Stimulated activated CD4-positive, alpha-beta T cell treated with anti-CD3 and anti-CD28 coated beads, Interleukin-2, amount 100 ng/mL, for 48 hours (primary cell): Measurements from ENCODE around the gene MFNG.

ENCODE experiments used
- DNase-seq, 2 donors: peaks; one replicate each; pipeline ENCODE4 v3.0.0-alpha.2; 2020

Gene MFNG

GRCh38 chr22:37420686-37421467 lies 65.3 kb downstream of the MFNG start:
- no peak for DNase-seq

DNA sequence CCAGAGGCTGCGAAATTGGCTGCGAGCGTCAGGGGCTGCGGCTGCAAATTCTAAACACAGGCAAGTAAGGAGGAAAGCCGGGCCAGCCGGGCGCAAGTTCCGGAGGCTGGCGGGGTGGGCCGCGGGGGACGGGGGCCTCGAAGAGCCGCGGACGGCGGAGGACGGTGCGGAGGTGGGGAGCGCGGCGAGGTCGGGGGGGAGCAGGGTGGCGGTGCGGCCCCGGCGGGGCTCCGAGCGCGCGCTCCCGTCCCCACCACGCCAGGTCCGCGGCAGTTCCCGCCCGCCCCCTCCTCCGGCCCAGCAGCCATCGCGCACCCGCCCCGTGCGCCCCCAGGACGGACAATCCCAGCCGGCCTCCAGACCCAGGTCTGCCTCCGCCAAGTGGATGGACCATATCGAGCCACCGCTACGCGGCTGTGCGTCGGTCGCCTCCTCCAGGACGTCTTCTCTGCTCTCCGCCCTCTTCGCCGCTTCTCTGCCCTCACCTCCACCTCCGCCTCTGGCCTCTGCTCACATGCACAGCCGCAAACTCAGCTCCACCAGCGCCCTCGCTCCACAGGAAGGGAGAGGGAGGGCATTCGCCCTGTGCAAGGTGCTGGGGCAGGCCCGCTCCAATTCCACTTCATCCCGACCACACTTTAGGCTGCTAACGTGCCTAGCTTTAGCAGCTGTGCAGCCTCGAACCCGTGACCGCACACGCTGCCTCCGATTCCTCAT lies 66.1 kb downstream of the MFNG start:
- DNase-seq, result no peak

DNA sequence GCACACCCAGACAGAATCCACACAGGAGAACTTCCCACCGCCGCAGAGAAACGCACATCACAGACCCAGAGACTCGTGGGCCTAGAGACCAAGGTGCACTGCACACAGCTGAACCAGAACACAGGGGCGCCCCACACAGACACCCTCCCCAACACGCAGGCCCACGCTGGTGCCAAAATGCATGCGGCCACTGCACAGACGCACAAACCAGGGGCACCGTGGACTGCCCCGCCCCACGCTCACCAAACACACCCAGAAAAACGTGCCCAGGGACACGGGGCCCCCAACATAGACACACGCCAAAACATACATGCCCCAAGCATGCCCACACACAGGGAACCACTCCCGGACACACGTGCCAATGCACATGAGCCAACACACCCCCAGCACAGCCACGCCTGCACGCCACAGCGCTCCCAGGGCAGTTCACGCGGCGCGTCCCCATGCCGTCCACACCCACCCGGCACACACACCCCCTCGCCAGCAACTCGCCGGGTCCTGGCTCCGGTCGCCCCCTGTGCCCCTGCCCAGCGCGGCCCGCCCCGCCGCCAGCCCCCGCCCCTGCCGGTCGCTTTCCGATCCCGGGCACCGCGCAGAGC lies 66.7 kb downstream of the MFNG start:
- DNase-seq, result no peak
